Ishikawa (cell line): ENCODE results near the gene ENTPD1.

Experiments
- EP300 ChIP-seq: IDR thresholded peaks from 2 replicates; pipeline ENCODE4 v1.6.1; 2012; ENCODE audit warnings: borderline replicate concordance
- FOXM1 ChIP-seq: IDR thresholded peaks from 2 replicates; pipeline ENCODE4 v1.6.1; 2012; ENCODE audit warnings: low read depth, borderline replicate concordance
- RAD21 ChIP-seq: IDR thresholded peaks from 2 replicates; pipeline ENCODE4 v1.6.1; 2012; ENCODE audit warnings: low read depth
- TAF1 ChIP-seq: IDR thresholded peaks from 2 replicates; pipeline ENCODE4 v1.6.1; 2012; ENCODE audit warnings: low read depth, mild to moderate bottlenecking
- TCF12 ChIP-seq: IDR thresholded peaks from 2 replicates; pipeline ENCODE4 v1.6.1; 2012; ENCODE audit warnings: low read depth
- USF1 ChIP-seq: IDR thresholded peaks from 2 replicates; pipeline ENCODE4 v1.6.1; 2012
- TF ChIP-seq, protein P1 (sequence below): IDR thresholded peaks from 2 replicates; pipeline ENCODE4 v1.6.1; 2012
- TF ChIP-seq, protein P2 (sequence below): IDR thresholded peaks from 2 replicates; pipeline ENCODE4 v1.6.1; 2012; ENCODE audit warnings: low read depth, mild to moderate bottlenecking

DNA sequence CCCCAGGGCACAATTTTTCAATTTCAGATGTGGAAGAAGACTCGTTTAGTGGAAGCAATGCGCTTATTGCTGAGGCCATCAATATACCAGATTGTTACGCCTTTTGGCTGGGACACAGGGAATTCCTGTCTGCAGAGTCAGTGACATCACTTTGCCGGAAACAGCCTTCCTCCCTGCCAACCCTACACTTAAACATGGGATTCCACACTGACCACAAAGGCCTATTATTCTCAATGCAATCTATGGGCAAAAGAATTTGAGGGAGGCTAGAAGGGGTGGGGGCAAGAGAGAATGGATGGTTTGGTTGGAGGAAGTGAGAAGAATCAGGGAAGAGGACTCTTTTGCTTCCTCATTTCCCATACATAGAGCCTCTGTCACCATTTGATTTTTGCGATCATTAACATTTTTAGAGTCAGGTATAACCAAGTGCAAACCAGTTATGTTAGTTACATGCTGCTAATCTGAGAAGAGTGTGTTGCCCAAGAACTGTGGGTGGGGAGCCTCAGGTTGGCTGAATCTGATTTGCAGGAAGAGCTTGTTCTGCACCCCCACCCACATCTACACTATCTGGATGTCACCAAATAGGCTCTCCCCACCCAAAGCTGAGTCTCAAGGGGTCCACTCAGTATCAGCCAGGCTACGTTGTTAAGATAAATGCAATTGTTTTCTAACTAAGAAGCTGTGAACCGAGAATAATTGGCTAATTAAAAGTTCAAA, 58.2 kb downstream of the ENTPD1 start:
- TF ChIP-seq RAD21: no peak
- TF ChIP-seq, protein P1, sequence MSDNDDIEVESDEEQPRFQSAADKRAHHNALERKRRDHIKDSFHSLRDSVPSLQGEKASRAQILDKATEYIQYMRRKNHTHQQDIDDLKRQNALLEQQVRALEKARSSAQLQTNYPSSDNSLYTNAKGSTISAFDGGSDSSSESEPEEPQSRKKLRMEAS: no peak
- no peak for TF ChIP-seq TCF12
- TF ChIP-seq FOXM1: 0 out of 2 replicates have a peak, but pooled peaks have one; percentile 14
- no peak for TF ChIP-seq USF1
- TF ChIP-seq, protein P2, sequence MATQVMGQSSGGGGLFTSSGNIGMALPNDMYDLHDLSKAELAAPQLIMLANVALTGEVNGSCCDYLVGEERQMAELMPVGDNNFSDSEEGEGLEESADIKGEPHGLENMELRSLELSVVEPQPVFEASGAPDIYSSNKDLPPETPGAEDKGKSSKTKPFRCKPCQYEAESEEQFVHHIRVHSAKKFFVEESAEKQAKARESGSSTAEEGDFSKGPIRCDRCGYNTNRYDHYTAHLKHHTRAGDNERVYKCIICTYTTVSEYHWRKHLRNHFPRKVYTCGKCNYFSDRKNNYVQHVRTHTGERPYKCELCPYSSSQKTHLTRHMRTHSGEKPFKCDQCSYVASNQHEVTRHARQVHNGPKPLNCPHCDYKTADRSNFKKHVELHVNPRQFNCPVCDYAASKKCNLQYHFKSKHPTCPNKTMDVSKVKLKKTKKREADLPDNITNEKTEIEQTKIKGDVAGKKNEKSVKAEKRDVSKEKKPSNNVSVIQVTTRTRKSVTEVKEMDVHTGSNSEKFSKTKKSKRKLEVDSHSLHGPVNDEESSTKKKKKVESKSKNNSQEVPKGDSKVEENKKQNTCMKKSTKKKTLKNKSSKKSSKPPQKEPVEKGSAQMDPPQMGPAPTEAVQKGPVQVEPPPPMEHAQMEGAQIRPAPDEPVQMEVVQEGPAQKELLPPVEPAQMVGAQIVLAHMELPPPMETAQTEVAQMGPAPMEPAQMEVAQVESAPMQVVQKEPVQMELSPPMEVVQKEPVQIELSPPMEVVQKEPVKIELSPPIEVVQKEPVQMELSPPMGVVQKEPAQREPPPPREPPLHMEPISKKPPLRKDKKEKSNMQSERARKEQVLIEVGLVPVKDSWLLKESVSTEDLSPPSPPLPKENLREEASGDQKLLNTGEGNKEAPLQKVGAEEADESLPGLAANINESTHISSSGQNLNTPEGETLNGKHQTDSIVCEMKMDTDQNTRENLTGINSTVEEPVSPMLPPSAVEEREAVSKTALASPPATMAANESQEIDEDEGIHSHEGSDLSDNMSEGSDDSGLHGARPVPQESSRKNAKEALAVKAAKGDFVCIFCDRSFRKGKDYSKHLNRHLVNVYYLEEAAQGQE: no peak
- no peak for TF ChIP-seq TAF1
- peak; percentile 54; the same call in 1 of the 2 replicates for TF ChIP-seq EP300
